ENCODE measurements around the gene CYP8B1. TPM values are rescaled to one million over a fixed set of nuclear protein-coding genes. Genes with fewer than 3 reads are reported as not detected.

The CYP8B1 gene
- total RNA-seq, 1 experiment from 2014 or later, result 0.12 TPM

DNA sequence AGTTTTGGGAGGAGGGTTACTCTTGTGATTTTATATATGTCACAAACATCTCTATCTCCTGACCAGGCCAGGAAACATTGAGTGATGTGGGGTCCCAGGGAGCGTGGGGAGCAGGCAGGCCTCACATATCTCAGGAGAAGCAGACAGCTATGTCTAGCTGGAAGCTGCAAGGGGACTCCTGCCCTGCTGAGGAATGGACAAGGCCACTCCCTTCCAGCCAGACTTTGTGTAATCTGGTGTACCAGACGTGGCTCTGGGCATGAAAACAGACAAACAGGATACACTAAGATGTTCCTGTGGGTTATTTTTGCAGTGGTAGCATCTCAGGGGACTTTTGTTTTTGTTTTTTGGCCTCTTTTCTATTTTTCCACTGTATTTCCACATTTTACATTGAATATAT, 23.2 kb downstream of the CYP8B1 start:
- Histone ChIP-seq H3K4me1 (ENCODE audit: control insufficient read depth in 1 of 2, insufficient read depth in 2 of 2, low read length in 2 of 2) (no peaks in the 10 kb centered on the region; a peak in 1 of 4 replicates), H3K27me3 (ENCODE audit: insufficient read depth, low read length) (no peaks in the 10 kb centered on the region), H3K9me3 (ENCODE audit: control insufficient read depth in 1 of 2, insufficient read depth in 1 of 2, low read depth in 1 of 2, low read length in 2 of 2) (no peaks in the 10 kb centered on the region), H3K36me3 (ENCODE audit: control insufficient read depth in 1 of 2, insufficient read depth in 2 of 2, low read length in 2 of 2) (no peaks in the 10 kb centered on the region), H3K79me2 (ENCODE audit: insufficient read depth, low read length) (no peaks in the 10 kb centered on the region), H3K4me3 (replicated peaks in 1 of 2; ENCODE audit: low read depth in 1 of 2, low read length in 2 of 2) (no peak overlapping the region), H3K4me2 (ENCODE audit: low read length) (no peak overlapping the region), H2AFZ (ENCODE audit: low read depth, low read length, poor library complexity, severe bottlenecking) (no peak overlapping the region), H3K9me2 (ENCODE audit: insufficient read depth) (no peaks in the 10 kb centered on the region), H3K27ac (ENCODE audit: low read depth, low read length) (no peak overlapping the region), H4K20me1 (ENCODE audit: insufficient read depth) (no peaks in the 10 kb centered on the region), H3K9ac (ENCODE audit: low read length) (no peak overlapping the region)
- BruUV-seq (replicated peaks), result no TSS peak
- intact Hi-C loops (cut with micrococcal nuclease), result no loop called here
- CTCF ChIA-PET, result interaction anchor here (1.0 kb wide), 1 partner anchor 13 kb away, joined by 4 read pairs; no protein-coding TSS in a partner anchor
- POLR2A ChIA-PET, result no interaction called here
- RAD21 ChIA-PET (ENCODE audit: low non-redundant PET in 1 of 2, low total read pairs in 2 of 2, uncharacterized antibody in 2 of 2, unreplicated experiment in 2 of 2), result no interaction called here
- ATAC-seq, result no peak
- DNase-seq (ENCODE audit: low read depth, low spot score), result no peak
- no peak for TF ChIP-seq EGR1 (IDR thresholded peaks at IDR 0.05; ENCODE audit: low read depth)
- no peak for TF ChIP-seq JUND (IDR thresholded peaks at IDR 0.05)
- no peak for TF ChIP-seq FOSL1 (IDR thresholded peaks at IDR 0.05; ENCODE audit: low read depth)
- no peak for TF ChIP-seq TCF7L2 (IDR thresholded peaks at IDR 0.05; ENCODE audit: borderline replicate concordance, extremely low read depth, insufficient read depth, insufficient read length)
- TF ChIP-seq ZNF274 (IDR thresholded peaks at IDR 0.05; ENCODE audit: low read depth, low read length), result no peak
- no peak for TF ChIP-seq EZH2phosphoT487 (IDR thresholded peaks at IDR 0.05; ENCODE audit: borderline replicate concordance)
- TF ChIP-seq, protein P1, sequence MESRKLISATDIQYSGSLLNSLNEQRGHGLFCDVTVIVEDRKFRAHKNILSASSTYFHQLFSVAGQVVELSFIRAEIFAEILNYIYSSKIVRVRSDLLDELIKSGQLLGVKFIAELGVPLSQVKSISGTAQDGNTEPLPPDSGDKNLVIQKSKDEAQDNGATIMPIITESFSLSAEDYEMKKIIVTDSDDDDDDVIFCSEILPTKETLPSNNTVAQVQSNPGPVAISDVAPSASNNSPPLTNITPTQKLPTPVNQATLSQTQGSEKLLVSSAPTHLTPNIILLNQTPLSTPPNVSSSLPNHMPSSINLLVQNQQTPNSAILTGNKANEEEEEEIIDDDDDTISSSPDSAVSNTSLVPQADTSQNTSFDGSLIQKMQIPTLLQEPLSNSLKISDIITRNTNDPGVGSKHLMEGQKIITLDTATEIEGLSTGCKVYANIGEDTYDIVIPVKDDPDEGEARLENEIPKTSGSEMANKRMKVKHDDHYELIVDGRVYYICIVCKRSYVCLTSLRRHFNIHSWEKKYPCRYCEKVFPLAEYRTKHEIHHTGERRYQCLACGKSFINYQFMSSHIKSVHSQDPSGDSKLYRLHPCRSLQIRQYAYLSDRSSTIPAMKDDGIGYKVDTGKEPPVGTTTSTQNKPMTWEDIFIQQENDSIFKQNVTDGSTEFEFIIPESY (IDR thresholded peaks at IDR 0.05; ENCODE audit: extremely low read depth, insufficient replicate concordance, low read length), result no peak
- TF ChIP-seq SRF (IDR thresholded peaks at IDR 0.05; ENCODE audit: low read depth), result no peak
- TF ChIP-seq ZFX (IDR thresholded peaks at IDR 0.05), result no peak
- no peak for TF ChIP-seq POLR2A (IDR thresholded peaks at IDR 0.05; ENCODE audit: borderline replicate concordance, extremely low read depth, insufficient read depth, insufficient read length)
- TF ChIP-seq RAD21 (IDR thresholded peaks at IDR 0.05; ENCODE audit: low read depth), result no peak
- TF ChIP-seq ELF1 (IDR thresholded peaks at IDR 0.05; ENCODE audit: borderline replicate concordance, low read depth), result no peak
- TF ChIP-seq SIN3A (IDR thresholded peaks at IDR 0.05; ENCODE audit: low read depth), result no peak
- TF ChIP-seq, protein P2, sequence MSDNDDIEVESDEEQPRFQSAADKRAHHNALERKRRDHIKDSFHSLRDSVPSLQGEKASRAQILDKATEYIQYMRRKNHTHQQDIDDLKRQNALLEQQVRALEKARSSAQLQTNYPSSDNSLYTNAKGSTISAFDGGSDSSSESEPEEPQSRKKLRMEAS (IDR thresholded peaks at IDR 0.05), result no peak
- TF ChIP-seq SP1 (IDR thresholded peaks at IDR 0.05; ENCODE audit: low read depth), result no peak
- TF ChIP-seq CBX3 (IDR thresholded peaks at IDR 0.05; ENCODE audit: low read depth), result no peak
- TF ChIP-seq, protein P3, sequence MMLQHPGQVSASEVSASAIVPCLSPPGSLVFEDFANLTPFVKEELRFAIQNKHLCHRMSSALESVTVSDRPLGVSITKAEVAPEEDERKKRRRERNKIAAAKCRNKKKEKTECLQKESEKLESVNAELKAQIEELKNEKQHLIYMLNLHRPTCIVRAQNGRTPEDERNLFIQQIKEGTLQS (IDR thresholded peaks at IDR 0.05), result no peak
- TF ChIP-seq POLR2AphosphoS5 (IDR thresholded peaks at IDR 0.05; ENCODE audit: low read depth, low read length), result no peak
- TF ChIP-seq, protein P4, sequence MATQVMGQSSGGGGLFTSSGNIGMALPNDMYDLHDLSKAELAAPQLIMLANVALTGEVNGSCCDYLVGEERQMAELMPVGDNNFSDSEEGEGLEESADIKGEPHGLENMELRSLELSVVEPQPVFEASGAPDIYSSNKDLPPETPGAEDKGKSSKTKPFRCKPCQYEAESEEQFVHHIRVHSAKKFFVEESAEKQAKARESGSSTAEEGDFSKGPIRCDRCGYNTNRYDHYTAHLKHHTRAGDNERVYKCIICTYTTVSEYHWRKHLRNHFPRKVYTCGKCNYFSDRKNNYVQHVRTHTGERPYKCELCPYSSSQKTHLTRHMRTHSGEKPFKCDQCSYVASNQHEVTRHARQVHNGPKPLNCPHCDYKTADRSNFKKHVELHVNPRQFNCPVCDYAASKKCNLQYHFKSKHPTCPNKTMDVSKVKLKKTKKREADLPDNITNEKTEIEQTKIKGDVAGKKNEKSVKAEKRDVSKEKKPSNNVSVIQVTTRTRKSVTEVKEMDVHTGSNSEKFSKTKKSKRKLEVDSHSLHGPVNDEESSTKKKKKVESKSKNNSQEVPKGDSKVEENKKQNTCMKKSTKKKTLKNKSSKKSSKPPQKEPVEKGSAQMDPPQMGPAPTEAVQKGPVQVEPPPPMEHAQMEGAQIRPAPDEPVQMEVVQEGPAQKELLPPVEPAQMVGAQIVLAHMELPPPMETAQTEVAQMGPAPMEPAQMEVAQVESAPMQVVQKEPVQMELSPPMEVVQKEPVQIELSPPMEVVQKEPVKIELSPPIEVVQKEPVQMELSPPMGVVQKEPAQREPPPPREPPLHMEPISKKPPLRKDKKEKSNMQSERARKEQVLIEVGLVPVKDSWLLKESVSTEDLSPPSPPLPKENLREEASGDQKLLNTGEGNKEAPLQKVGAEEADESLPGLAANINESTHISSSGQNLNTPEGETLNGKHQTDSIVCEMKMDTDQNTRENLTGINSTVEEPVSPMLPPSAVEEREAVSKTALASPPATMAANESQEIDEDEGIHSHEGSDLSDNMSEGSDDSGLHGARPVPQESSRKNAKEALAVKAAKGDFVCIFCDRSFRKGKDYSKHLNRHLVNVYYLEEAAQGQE (IDR thresholded peaks at IDR 0.05; ENCODE audit: low read depth), result no peak

Measured in HCT116 (cell line).